HT1080 (cell line): ENCODE results near the gene STON1. TPM values are rescaled to one million over a fixed set of nuclear protein-coding genes. Genes with fewer than 3 reads are reported as not detected.
"Not testable (repeated sequence)": the region's sequence is repeated elsewhere in the genome, so short reads cannot be mapped to it uniquely, and the experiment has no call there.

Experiments used
- DNase-seq: peaks from one replicate; pipeline ENCODE4 v3.0.0-alpha.2; 2015; ENCODE audit warnings: low read depth
- polyA plus RNA-seq, 2 experiments: library from polyadenylated mRNA; depleted of rRNA; stranded (reverse); fragments of >200 nt; gene quantifications; 2 replicates each; pipeline ENCODE4 v1.2.3, GENCODE V29; 2015
- total RNA-seq: library from RNA; depleted of rRNA; stranded (reverse); fragments of >200 nt; shearing (Covaris generic); gene quantifications from 2 replicates; pipeline ENCODE4 v1.2.3, GENCODE V29; 2014; rRNA removed

The STON1 gene, protein sequence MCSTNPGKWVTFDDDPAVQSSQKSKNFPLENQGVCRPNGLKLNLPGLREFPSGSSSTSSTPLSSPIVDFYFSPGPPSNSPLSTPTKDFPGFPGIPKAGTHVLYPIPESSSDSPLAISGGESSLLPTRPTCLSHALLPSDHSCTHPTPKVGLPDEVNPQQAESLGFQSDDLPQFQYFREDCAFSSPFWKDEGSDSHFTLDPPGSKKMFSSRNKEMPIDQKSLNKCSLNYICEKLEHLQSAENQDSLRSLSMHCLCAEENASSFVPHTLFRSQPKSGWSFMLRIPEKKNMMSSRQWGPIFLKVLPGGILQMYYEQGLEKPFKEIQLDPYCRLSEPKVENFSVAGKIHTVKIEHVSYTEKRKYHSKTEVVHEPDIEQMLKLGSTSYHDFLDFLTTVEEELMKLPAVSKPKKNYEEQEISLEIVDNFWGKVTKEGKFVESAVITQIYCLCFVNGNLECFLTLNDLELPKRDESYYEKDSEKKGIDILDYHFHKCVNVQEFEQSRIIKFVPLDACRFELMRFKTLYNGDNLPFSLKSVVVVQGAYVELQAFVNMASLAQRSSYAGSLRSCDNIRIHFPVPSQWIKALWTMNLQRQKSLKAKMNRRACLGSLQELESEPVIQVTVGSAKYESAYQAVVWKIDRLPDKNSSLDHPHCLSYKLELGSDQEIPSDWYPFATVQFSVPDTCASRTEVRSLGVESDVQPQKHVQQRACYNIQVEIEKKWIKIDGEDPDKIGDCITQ
- total RNA-seq: 0.07 and 0.79 TPM in 2 replicates
- polyA plus RNA-seq (2015; cell fraction: cytosol; rRNA removed): 1.7 and 2.0 TPM in 2 replicates
- polyA plus RNA-seq (2015; cell fraction: nucleus; rRNA removed): 3.5 and 4.6 TPM in 2 replicates

- DNase-seq: peak; percentile 13
Observed at GRCh38 chr2:48530033-48530811, at the start of gene STON1. STON1 (plus strand) TSS chr2:48530154; CDS start chr2:48580634, 50,480 bp downstream.

DNA sequence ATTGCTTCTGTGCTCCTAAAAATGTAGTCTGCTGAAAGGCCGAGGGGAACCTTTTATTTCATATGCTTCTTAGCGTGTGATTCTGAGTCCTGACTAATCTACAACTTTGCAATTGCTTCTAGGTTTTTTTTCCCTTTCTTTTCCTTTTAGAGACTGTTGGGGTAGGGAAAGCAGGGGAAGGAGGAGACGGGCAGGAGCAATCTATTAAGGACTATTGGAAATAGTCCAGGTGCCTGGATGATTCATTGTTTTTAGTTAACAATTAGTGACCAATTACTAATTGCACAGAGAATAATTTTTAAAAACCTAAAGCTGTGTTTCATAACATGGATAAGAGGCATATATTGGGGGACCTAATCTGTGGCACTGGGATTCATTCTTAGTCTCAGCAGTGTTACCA, 49.4 kb upstream of the STON1 start:
- DNase-seq: no peak

- DNase-seq: no peak
Observed at GRCh38 chr2:48482313-48482712, 47.6 kb upstream of the STON1 start.

DNA sequence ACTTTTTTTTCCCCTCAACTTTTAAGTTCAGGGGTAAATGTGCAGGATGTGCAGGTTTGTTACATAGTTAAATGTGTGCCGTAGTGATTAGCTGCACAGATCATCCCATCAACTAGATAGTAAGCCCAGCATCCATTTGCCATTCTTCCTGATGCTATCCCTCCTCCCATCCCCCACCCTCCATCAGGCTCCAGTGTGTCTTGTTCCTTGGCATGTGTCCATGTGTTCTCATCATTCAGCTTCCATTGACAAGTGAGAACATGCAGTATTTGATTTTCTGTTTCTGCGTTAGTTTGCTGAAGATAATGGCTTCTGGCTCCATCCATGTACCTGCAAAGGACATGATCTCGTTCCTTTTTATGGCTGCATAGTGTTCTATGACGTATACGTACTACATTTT, 47.2 kb upstream of the STON1 start:
- DNase-seq: no peak

DNA sequence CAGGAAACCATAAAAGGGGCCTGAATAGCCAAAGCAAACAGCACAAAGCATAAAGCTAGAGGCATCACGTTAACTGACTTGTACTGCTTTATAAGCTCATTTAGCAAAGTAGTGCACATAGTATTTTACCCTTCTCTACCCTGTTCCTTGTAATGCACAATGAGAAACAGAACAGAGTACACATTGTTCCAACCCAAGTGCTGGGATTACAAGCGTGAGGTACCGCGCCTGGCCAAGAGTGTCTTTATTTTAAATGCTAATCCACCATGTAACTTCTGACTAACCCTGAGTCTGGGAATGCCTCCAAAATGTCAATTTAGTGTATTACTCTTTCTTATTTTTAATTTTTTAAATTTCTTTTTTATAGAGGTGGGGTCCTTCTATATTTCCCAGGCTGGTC, 46.4 kb upstream of the STON1 start:
- DNase-seq: no peak

DNA sequence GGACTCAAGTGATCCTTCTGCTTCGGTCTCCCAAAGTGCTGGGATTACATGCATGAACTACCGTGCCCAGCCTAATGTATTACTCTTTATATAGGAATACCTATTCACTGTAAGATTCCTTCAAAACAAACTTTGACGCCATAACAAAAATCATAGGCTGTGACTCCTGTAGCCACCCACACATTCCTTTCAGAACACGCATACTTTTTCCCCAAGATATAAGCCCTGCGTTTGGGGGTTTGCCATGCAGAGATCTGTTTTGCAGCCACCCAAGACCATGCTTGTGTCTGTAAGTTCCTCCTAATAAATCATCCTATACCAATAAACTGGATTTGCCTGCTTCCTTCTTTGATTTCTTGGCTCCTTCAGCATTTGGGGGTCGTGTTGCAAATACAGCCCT, 46.0 kb upstream of the STON1 start:
- DNase-seq: no peak

DNA sequence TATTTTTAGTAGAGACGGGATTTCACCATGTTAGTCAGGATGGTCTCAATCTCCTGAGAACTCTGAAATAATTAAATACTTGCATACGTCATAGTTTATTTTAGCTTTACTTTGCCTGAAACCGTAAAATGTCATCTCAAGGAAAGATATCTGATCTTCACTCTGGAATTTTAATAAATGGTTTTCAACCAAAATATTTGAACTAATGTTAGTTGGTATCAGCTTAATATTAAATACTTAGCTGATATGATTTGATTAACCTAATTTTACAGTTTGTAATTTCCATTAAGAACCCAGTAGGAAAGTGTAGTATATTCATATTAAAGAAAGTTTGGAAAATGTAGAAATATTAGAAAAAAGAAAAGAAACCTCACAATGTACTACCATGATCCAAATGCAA, 41.4 kb upstream of the STON1 start:
- no peak for DNase-seq

GRCh38 chr2:48496849-48497248, 33.1 kb upstream of the STON1 start:
- no peak for DNase-seq

DNA sequence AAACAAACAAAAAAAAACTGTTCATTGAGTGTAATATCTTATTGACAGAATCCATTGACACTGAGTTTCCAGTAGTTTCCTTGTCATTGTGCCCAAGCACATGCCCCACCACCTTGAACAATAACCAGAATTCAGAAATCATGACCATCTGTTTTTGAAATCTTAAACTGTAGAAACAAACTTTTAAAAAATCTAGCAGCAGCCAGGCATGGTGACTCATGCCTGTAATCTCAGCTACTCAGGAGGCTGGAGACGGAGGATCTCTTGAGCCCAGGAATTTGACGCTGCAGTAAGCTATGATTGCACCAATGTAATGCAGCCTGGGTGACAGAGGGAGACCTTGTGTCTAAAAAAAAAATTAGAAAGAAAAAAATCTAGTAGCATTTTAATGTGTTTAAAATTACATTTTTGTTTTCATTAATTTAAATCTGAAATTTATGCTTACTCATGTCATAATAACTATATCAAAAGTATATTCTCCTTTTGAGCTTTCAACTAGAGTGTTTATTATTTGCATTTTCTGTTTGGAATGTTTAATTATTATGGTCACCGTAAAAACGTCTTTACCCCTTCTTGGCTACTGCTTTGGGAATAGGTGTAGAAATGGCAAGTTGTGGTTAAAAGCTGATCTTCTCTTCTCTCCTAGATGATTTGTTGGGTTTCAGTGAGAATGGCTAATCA, 25.2 kb upstream of the STON1 start:
- DNase-seq: peak; percentile 53

- DNase-seq: no peak
Observed at GRCh38 chr2:48507111-48507510, 22.8 kb upstream of the STON1 start.

- DNase-seq: peak; percentile 26
Observed at GRCh38 chr2:48508461-48509124, 21.4 kb upstream of the STON1 start.

- DNase-seq: no peak
Observed at GRCh38 chr2:48510329-48510728, 19.6 kb upstream of the STON1 start.

DNA sequence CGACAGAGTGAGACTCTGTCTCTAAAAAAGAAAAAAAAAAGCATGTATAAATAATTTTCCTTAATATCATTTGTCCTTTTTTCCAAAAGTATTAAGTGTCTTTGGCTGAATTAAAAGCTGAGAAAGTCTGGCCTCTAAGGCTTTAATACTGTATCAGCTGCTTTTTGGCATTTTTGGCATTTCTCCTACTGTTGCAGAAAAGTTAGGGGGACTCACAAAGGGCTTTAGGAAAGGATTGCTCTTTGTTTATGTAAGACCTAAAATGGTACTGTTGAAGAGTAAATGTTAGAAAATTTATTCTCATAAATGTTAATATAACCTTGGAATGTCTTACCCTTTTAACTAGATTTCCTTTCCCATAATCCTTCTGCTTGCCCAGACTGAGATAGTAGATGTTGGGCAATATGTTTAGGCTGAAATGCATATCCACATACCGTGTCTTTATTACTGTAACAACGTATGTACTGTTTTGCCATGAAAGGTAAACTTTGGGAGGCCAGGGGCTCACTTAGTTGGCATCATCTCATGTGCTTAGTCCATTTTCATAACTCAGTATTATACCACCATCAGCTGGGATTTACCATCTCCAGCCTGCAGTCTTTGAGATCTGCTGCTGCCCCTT, 18.0 kb upstream of the STON1 start:
- no peak for DNase-seq

GRCh38 chr2:48512571-48512970, 17.4 kb upstream of the STON1 start:
- DNase-seq: no peak

DNA sequence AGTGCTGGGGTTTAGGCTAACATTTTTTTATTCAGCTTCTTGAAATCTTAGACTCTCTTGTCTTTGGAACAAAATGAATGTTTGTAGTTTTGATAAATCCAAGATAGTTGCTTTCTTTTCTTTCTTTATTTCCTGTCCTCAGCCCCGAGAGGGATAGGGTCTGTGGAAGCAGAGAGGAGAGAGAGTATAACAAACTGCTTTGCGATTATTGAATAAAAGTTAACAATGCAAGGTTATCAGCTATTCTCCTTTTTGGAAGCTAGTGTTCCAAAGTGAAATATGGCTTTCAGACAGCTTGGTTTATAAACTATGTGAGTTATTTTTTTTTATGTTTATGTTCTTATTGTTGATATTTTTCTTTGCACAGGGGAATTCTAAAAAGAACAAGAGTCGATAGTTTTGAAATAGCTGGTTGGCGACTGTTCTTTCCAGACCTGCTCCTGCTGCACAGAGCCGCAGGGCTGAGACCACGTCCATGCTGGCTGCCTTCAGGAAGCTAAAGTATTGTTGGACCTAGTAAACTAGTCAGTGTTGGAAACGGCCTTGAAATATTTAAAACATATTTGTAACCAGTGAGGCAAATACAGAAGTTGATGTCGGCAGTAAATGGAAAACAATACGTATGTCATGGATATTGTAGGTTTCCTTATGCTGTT, 15.5 kb upstream of the STON1 start:
- DNase-seq: no peak

DNA sequence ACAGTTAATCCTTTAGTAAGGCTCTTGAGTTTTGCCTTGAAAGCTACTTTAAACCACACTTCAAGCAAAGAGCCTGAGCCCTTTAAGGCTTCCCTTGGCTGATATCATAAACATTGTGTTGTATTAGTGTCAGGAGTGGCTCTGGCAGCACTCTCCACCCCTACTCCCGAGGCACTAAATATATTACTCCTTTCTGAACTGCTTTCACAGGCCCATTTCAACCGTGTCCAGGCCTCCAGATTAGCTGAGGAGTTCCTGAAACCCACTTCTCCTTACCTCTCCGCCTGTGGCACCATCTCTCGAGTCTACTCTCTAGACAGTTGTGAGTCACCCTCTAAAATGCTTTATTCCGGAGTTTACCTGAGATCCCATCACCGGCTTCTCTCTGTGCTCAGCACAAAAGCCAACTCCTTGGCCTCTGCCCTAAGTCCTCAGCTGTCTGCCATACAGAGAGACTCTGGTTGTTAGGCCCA, 14.4 kb upstream of the STON1 start:
- DNase-seq: no peak

- no peak for DNase-seq
Observed at GRCh38 chr2:48519593-48519992, 10.4 kb upstream of the STON1 start.

- DNase-seq: not testable (repeated sequence)
Observed at GRCh38 chr2:48524756-48525155, 5.2 kb upstream of the STON1 start.

- no peak for DNase-seq
Observed at GRCh38 chr2:48525269-48525943, 4.5 kb upstream of the STON1 start.
